H9 (cell line): ENCODE results near the gene KEL. TPM values are rescaled to one million over a fixed set of nuclear protein-coding genes. Genes with fewer than 3 reads are reported as not detected.

ENCODE experiments used
- DNase-seq: peaks from one replicate; pipeline ENCODE4 v3.0.0-alpha.2; 2017
- H2AFZ ChIP-seq: one replicate; pipeline ENCODE4 v1.6.1; 2013; ENCODE audit warnings: mild to moderate bottlenecking, low read length, control low read depth, moderate library complexity
- H2AK5ac ChIP-seq: 2 replicates; pipeline ENCODE4 v1.6.1; 2013; ENCODE audit warnings: low read length, control low read depth, mixed read lengths; ENCODE audit not compliant: insufficient read length
- H2BK120ac ChIP-seq: one replicate; pipeline ENCODE4 v1.6.1; 2013; ENCODE audit warnings: low read depth, mild to moderate bottlenecking, low read length, control low read depth, inconsistent platforms; ENCODE audit not compliant: poor library complexity, severe bottlenecking
- H2BK12ac ChIP-seq: 2 replicates; pipeline ENCODE4 v1.6.1; 2013; ENCODE audit warnings: low read length, control low read depth, mixed read lengths, low read depth; ENCODE audit not compliant: insufficient read length
- H2BK15ac ChIP-seq: 2 replicates; pipeline ENCODE4 v1.6.1; 2013; ENCODE audit warnings: low read depth, low read length, control low read depth
- H2BK20ac ChIP-seq: one replicate; pipeline ENCODE4 v1.6.1; 2013; ENCODE audit warnings: low read depth, mild to moderate bottlenecking, low read length, control low read depth, inconsistent platforms; ENCODE audit not compliant: poor library complexity, severe bottlenecking
- H2BK5ac ChIP-seq: 2 replicates; pipeline ENCODE4 v1.6.1; 2013; ENCODE audit warnings: low read length, control low read depth, mixed read lengths; ENCODE audit not compliant: insufficient read length
- H3K14ac ChIP-seq: 2 replicates; pipeline ENCODE4 v1.6.1; 2013; ENCODE audit warnings: low read length, control low read depth; ENCODE audit not compliant: insufficient read depth
- H3K18ac ChIP-seq: 2 replicates; pipeline ENCODE4 v1.6.1; 2013; ENCODE audit warnings: low read depth, mild to moderate bottlenecking, mixed read lengths, low read length, control low read depth; ENCODE audit not compliant: insufficient read length
- H3K23ac ChIP-seq: 2 replicates; pipeline ENCODE4 v1.6.1; 2013; ENCODE audit warnings: low read length, control low read depth, mixed read lengths, low read depth; ENCODE audit not compliant: insufficient read length
- H3K23me2 ChIP-seq: 2 replicates; pipeline ENCODE4 v1.6.1; 2013; ENCODE audit warnings: low read depth, mild to moderate bottlenecking, mixed read lengths, low read length, control low read depth; ENCODE audit not compliant: insufficient read length, poor library complexity, severe bottlenecking
- H3K27ac ChIP-seq: 2 replicates; pipeline ENCODE4 v1.5.1; 2013; ENCODE audit warnings: low read length, control low read depth, mixed read lengths, low read depth; ENCODE audit not compliant: insufficient read length
- H3K27me3 ChIP-seq: 2 replicates; pipeline ENCODE4 v1.6.1; 2013; ENCODE audit warnings: low read length, control low read depth, inconsistent platforms; ENCODE audit not compliant: insufficient read depth
- H3K4ac ChIP-seq: 2 replicates; pipeline ENCODE4 v1.6.1; 2013; ENCODE audit warnings: low read depth, mild to moderate bottlenecking, control low read depth, inconsistent platforms, low read length, moderate library complexity
- H3K4me1 ChIP-seq: 2 replicates; pipeline ENCODE4 v1.6.1; 2013; ENCODE audit warnings: low read length, control low read depth, inconsistent platforms; ENCODE audit not compliant: insufficient read depth
- H3K4me2 ChIP-seq: 2 replicates; pipeline ENCODE4 v1.6.1; 2013; ENCODE audit warnings: low read length, control low read depth, mixed read lengths; ENCODE audit not compliant: insufficient read length, insufficient read depth
- H3K56ac ChIP-seq: 2 replicates; pipeline ENCODE4 v1.6.1; 2013; ENCODE audit warnings: low read depth, mild to moderate bottlenecking, mixed read lengths, low read length, control low read depth; ENCODE audit not compliant: insufficient read length
- H3K79me1 ChIP-seq: 2 replicates; pipeline ENCODE4 v1.6.1; 2013; ENCODE audit warnings: low read depth, mild to moderate bottlenecking, moderate library complexity, low read length, control low read depth, inconsistent platforms; ENCODE audit not compliant: insufficient read depth, poor library complexity, severe bottlenecking
- H3K79me2 ChIP-seq: 2 replicates; pipeline ENCODE4 v1.6.1; 2013; ENCODE audit warnings: low read length, control low read depth, inconsistent platforms; ENCODE audit not compliant: insufficient read depth
- H3K9ac ChIP-seq: 2 replicates; pipeline ENCODE4 v1.6.1; 2013; ENCODE audit warnings: low read length, control low read depth, mixed read lengths; ENCODE audit not compliant: insufficient read length; ENCODE audit errors: extremely low read depth
- H3K9me3 ChIP-seq: one replicate; pipeline ENCODE4 v1.6.1; 2013; ENCODE audit warnings: low read depth, low read length, inconsistent platforms; ENCODE audit not compliant: control insufficient read depth
- H3T11ph ChIP-seq: one replicate; pipeline ENCODE4 v1.6.1; 2013; ENCODE audit warnings: mild to moderate bottlenecking, low read length, control low read depth, inconsistent platforms
- H4K20me1 ChIP-seq: one replicate; pipeline ENCODE4 v1.6.1; 2013; ENCODE audit not compliant: control insufficient read depth, insufficient read length, insufficient read depth
- H4K5ac ChIP-seq: 2 replicates; pipeline ENCODE4 v1.6.1; 2013; ENCODE audit warnings: low read depth, mild to moderate bottlenecking, mixed read lengths, low read length, control low read depth; ENCODE audit not compliant: insufficient read length
- H4K8ac ChIP-seq: replicated peaks from 2 replicates; pipeline ENCODE4 v1.6.1; 2013; ENCODE audit warnings: low read length, control low read depth, mixed read lengths, low read depth; ENCODE audit not compliant: insufficient read length
- H4K91ac ChIP-seq: 2 replicates; pipeline ENCODE4 v1.6.1; 2013; ENCODE audit warnings: low read depth, mild to moderate bottlenecking, moderate library complexity, mixed read lengths, low read length, control low read depth; ENCODE audit not compliant: insufficient read length
- H3K27ac Mint-ChIP-seq, 3 experiments: 2 replicates in 2 of 3; 3 replicates in 1 of 3; pipeline ENCODE4 v1.8.0; 2020 to 2021; ENCODE audit warnings: mixed read lengths in 3 of 3, mild to moderate bottlenecking in 1 of 3, moderate library complexity in 1 of 3
- H3K27me3 Mint-ChIP-seq: 2 replicates; pipeline ENCODE4 v1.8.0; 2021; ENCODE audit warnings: low read depth, mild to moderate bottlenecking, moderate library complexity, mixed read lengths
- H3K36me3 Mint-ChIP-seq, 3 experiments: 2 replicates in 2 of 3; 3 replicates in 1 of 3; pipeline ENCODE4 v1.8.0; 2020 to 2021; ENCODE audit warnings: low read depth in 3 of 3, mixed read lengths in 3 of 3; ENCODE audit not compliant: insufficient read depth in 1 of 3
- H3K4me1 Mint-ChIP-seq, 2 experiments: 2 replicates each; pipeline ENCODE4 v1.8.0; 2020; ENCODE audit warnings: mixed read lengths in 2 of 2
- H3K4me3 Mint-ChIP-seq, 2 experiments: 2 replicates in 1 of 2; 3 replicates in 1 of 2; pipeline ENCODE4 v1.8.0; 2020 to 2021; ENCODE audit warnings: mild to moderate bottlenecking in 2 of 2, mixed read lengths in 2 of 2, moderate library complexity in 1 of 2
- H3K9me3 Mint-ChIP-seq, 2 experiments: 2 replicates in 1 of 2; 3 replicates in 1 of 2; pipeline ENCODE4 v1.8.0; 2020; ENCODE audit warnings: mild to moderate bottlenecking in 2 of 2, mixed read lengths in 2 of 2, moderate library complexity in 1 of 2
- CTCF ChIP-seq: fragments of 200-600 bp; sonication (generic); conservative IDR thresholded peaks from 3 replicates; pipeline ENCODE4 v1.8.0; 2021; ENCODE audit warnings: antibody characterized with exemption, mild to moderate bottlenecking
- WGBS: extraction: QIAGEN DNeasy Blood & Tissue Kit; methylation state at CpG from one replicate; pipeline ENCODE4 v1.1.7; 2013; ENCODE audit warnings: missing lambda C conversion rate, low lambda C conversion rate, mixed read lengths; ENCODE audit not compliant: insufficient read length; ENCODE audit errors: extremely low coverage; 5-methylcytosine and 5-hydroxymethylcytosine counted together
- total RNA-seq: library from RNA; stranded (reverse); gene quantifications from 2 replicates; pipeline ENCODE4 v1.2.1, GENCODE V29; 2021

KEL gene
- total RNA-seq, 1 experiment from 2014 or later, result 1.5 TPM

- Mint-ChIP-seq H3K27ac (no peak overlapping the region; a peak in 1 of 7 replicates), H3K4me3 (no peak overlapping the region)
- H3K27ac ChIP-seq, result no peak overlapping the region
These were observed 21.1 kb downstream of the KEL start for GRCh38 chr7:142940966-142941535.

More at GRCh38 chr7:142940966-142941535, 21.1 kb downstream of the KEL start:
- Histone ChIP-seq H3K79me2 (no peaks in the 10 kb centered on the region), H3K4me2 (no peak overlapping the region), H3K56ac (no peak overlapping the region), H3K14ac (no peak overlapping the region), H3T11ph (no peak overlapping the region), H3K23me2 (no peaks in the 10 kb centered on the region), H2BK15ac (no peak overlapping the region), H2BK5ac (no peak overlapping the region), H2BK120ac (no peak overlapping the region), H4K20me1 (no peaks in the 10 kb centered on the region), H3K27me3 (no peaks in the 10 kb centered on the region), H2BK12ac (no peak overlapping the region), H3K23ac (no peak overlapping the region), H4K91ac (no peak overlapping the region), H2AFZ (no peak overlapping the region), H3K9me3 (no peaks in the 10 kb centered on the region), H3K4me1 (no peaks in the 10 kb centered on the region), H3K18ac (no peak overlapping the region), H3K4ac (no peak overlapping the region), H2BK20ac (no peak overlapping the region), H4K5ac (no peak overlapping the region), H4K8ac (no peak overlapping the region), H2AK5ac (no peak overlapping the region), H3K79me1 (no peaks in the 10 kb centered on the region), H3K9ac (no peak overlapping the region)
- Mint-ChIP-seq H3K36me3 (peaks cover 0 to 3% (median 0%) of the 10 kb centered on the region in 3 experiments; a peak in 2 of 7 replicates), H3K27me3 (peaks cover 6% of the 10 kb centered on the region; the same call in 1 of the 2 replicates), H3K4me1 (peaks cover 0 to 6% of the 10 kb centered on the region in 2 experiments; a peak in 2 of 4 replicates), H3K9me3 (no peaks in the 10 kb centered on the region)
- no peak for DNase-seq
- TF ChIP-seq CTCF, result no peak
- WGBS, result no CpG with 5 or more reads among the region's 10 CpGs
